Hepatocyte (in vitro differentiated cells): Measurements from ENCODE around the gene CELSR1. TPM values are rescaled to one million over a fixed set of nuclear protein-coding genes. Genes with fewer than 3 reads are reported as not detected.

ENCODE experiments used
- DNase-seq: peaks from one replicate; pipeline ENCODE4 v3.0.0-alpha.2; 2016; ENCODE audit warnings: low spot score
- H2AFZ ChIP-seq: fragments of 200-600 bp; sonication (generic); 2 replicates; pipeline ENCODE4 v1.6.0; 2016; ENCODE audit warnings: antibody characterized with exemption, mild to moderate bottlenecking
- H3K27ac ChIP-seq: fragments of 200-600 bp; sonication (generic); 2 replicates; pipeline ENCODE4 v1.5.1; 2016; ENCODE audit warnings: mild to moderate bottlenecking
- H3K27me3 ChIP-seq: fragments of 200-600 bp; sonication (generic); 2 replicates; pipeline ENCODE4 v1.6.1; 2016
- H3K36me3 ChIP-seq: fragments of 200-600 bp; sonication (generic); replicated peaks from 2 replicates; pipeline ENCODE4 v1.5.1; 2016; ENCODE audit warnings: low read depth; ENCODE audit not compliant: insufficient read depth
- H3K4me1 ChIP-seq: fragments of 200-600 bp; sonication (generic); 2 replicates; pipeline ENCODE4 v1.5.1; 2016; ENCODE audit warnings: mild to moderate bottlenecking, moderate library complexity; ENCODE audit not compliant: insufficient read depth
- H3K4me2 ChIP-seq: fragments of 200-600 bp; sonication (generic); 2 replicates; pipeline ENCODE4 v1.6.0; 2016
- H3K4me3 ChIP-seq: fragments of 200-600 bp; sonication (generic); 2 replicates; pipeline ENCODE4 v1.5.1; 2016; ENCODE audit warnings: mild to moderate bottlenecking
- H3K79me2 ChIP-seq: fragments of 200-600 bp; sonication (generic); 2 replicates; pipeline ENCODE4 v1.6.0; 2017; ENCODE audit warnings: mild to moderate bottlenecking
- H3K9me2 ChIP-seq: fragments of 200-600 bp; sonication (generic); replicated peaks from 2 replicates; pipeline ENCODE4 v1.6.0; 2017; ENCODE audit warnings: mild to moderate bottlenecking; ENCODE audit not compliant: insufficient read depth
- H3K9me3 ChIP-seq: fragments of 200-600 bp; sonication (generic); 2 replicates; pipeline ENCODE4 v1.5.1; 2016; ENCODE audit warnings: low read depth, mild to moderate bottlenecking
- H4K20me1 ChIP-seq: fragments of 200-600 bp; sonication (generic); 2 replicates; pipeline ENCODE4 v1.6.0; 2016; ENCODE audit warnings: mild to moderate bottlenecking; ENCODE audit not compliant: insufficient read depth, poor library complexity, severe bottlenecking
- CTCF ChIP-seq: fragments of 200-600 bp; sonication (generic); IDR thresholded peaks from 2 replicates; pipeline ENCODE4 v1.5.1; 2016; ENCODE audit warnings: antibody characterized with exemption, mild to moderate bottlenecking; ENCODE audit not compliant: poor library complexity
- EZH2 ChIP-seq: fragments of 200-600 bp; sonication (generic); IDR thresholded peaks from 2 replicates; pipeline ENCODE4 v1.6.1; 2016; ENCODE audit warnings: antibody characterized with exemption, mild to moderate bottlenecking, borderline replicate concordance
- EZH2phosphoT487 ChIP-seq: fragments of 200-600 bp; sonication (generic); IDR thresholded peaks from one replicate; pipeline ENCODE4 v1.6.1; 2018; ENCODE audit warnings: antibody characterized with exemption, mild to moderate bottlenecking, low read depth, moderate library complexity; ENCODE audit not compliant: unreplicated experiment, severe bottlenecking
- WGBS: methylation state at CpG from one replicate; pipeline ENCODE4 v1.1.6; 2016; ENCODE audit warnings: low lambda C conversion rate; ENCODE audit errors: missing lambda C conversion rate; 5-methylcytosine and 5-hydroxymethylcytosine counted together
- polyA plus RNA-seq: library from polyadenylated mRNA; unstranded; fragments of >200 nt; fragmentation: Nextera tagmentation; extraction: Ambion mirVana; gene quantifications from 2 replicates; pipeline ENCODE4 v1.2.1, GENCODE V29; 2016
- total RNA-seq: library from RNA; depleted of rRNA; stranded (reverse); fragments of >200 nt; gene quantifications from 2 replicates; pipeline ENCODE4 v1.2.3, GENCODE V29; 2014

CELSR1 gene
- total and polyA plus RNA-seq, 2 experiments from 2014 or later: 3.0 to 8.7 TPM

GRCh38 chr22:46478083-46478551, 59.3 kb downstream of the CELSR1 start:
- no peaks in the 10 kb centered on the region for H3K79me2 ChIP-seq
- H2AFZ ChIP-seq: no peak overlapping the region
- H3K27me3 ChIP-seq: no peaks in the 10 kb centered on the region
- no peaks in the 10 kb centered on the region for H4K20me1 ChIP-seq
- H3K9me2 ChIP-seq: no peaks in the 10 kb centered on the region
- no peaks in the 10 kb centered on the region for H3K36me3 ChIP-seq
- H3K27ac ChIP-seq: no peak overlapping the region
- H3K4me3 ChIP-seq: no peak overlapping the region
- TF ChIP-seq EZH2phosphoT487 (no peak), EZH2 (no peak), CTCF (no peak)
- H3K9me3 ChIP-seq: no peaks in the 10 kb centered on the region
- no peaks in the 10 kb centered on the region for H3K4me1 ChIP-seq
- DNase-seq: peak; percentile 2
- 94% methylated on average over 17 of the region's 17 CpGs for WGBS
- no peak overlapping the region for H3K4me2 ChIP-seq

DNA sequence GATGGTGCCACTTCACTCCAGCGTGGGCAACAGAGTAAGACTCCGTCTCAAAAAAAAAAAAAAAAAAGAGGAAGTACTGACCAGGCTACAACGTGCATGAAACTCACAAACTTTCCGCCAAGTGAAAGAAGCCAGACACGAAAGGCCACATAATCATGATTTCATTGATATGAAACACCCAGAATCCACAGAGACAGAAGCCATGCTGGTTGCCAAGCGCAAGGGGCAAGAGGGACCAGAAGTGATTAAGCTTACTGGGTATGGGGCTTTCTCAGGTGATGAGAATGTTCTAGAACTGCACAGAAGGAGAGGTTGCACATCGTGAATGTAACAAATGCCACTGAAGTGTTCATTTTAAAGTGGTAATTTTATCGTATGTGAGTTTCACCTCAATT, 60.9 kb downstream of the CELSR1 start:
- Histone ChIP-seq H4K20me1 (no peaks in the 10 kb centered on the region), H3K4me1 (no peaks in the 10 kb centered on the region), H3K9me2 (no peaks in the 10 kb centered on the region), H3K36me3 (no peaks in the 10 kb centered on the region), H3K4me3 (no peak overlapping the region), H3K9me3 (no peaks in the 10 kb centered on the region), H3K79me2 (no peaks in the 10 kb centered on the region), H3K27me3 (no peaks in the 10 kb centered on the region), H2AFZ (no peak overlapping the region), H3K27ac (no peak overlapping the region), H3K4me2 (no peak overlapping the region)
- no peak for TF ChIP-seq EZH2phosphoT487
- no peak for TF ChIP-seq CTCF
- TF ChIP-seq EZH2: no peak
- DNase-seq: no peak
- 93% methylated on average over 8 of the region's 8 CpGs for WGBS

GRCh38 chr22:46473896-46474557, 63.4 kb downstream of the CELSR1 start:
- H3K27ac ChIP-seq: no peak overlapping the region
- no peaks in the 10 kb centered on the region for H3K36me3 ChIP-seq
- H3K4me2 ChIP-seq: no peak overlapping the region
- no peaks in the 10 kb centered on the region for H3K4me1 ChIP-seq
- no peak overlapping the region for H3K4me3 ChIP-seq
- H3K79me2 ChIP-seq: no peaks in the 10 kb centered on the region
- WGBS: 95% methylated on average over 20 of the region's 20 CpGs
- no peaks in the 10 kb centered on the region for H3K9me2 ChIP-seq
- H4K20me1 ChIP-seq: no peaks in the 10 kb centered on the region
- H2AFZ ChIP-seq: no peak overlapping the region
- no peaks in the 10 kb centered on the region for H3K9me3 ChIP-seq
- no peak for DNase-seq
- no peak for TF ChIP-seq CTCF
- no peak for TF ChIP-seq EZH2
- no peak for TF ChIP-seq EZH2phosphoT487
- no peaks in the 10 kb centered on the region for H3K27me3 ChIP-seq
